HG03095 (cell line): ENCODE data around the gene NIPSNAP2.
"Not testable (repeated sequence)": the region's sequence is repeated elsewhere in the genome, so short reads cannot be mapped to it uniquely, and the experiment has no call there.

Source experiments
- ATAC-seq: cut with Tn5 transposase; IDR thresholded peaks from one replicate; pipeline ENCODE4 v1.9.1; 2021; ENCODE audit warnings: moderate library complexity; ENCODE audit not compliant: unreplicated experiment

Gene NIPSNAP2

GRCh38 chr7:56046721-56047445 is 82.5 kb downstream of the NIPSNAP2 start:
- no peak for ATAC-seq

- not testable (repeated sequence) for ATAC-seq
Measured at GRCh38 chr7:56047446-56048116, 83.2 kb downstream of the NIPSNAP2 start.

- ATAC-seq: no peak
Measured at GRCh38 chr7:56048245-56048644, 83.9 kb downstream of the NIPSNAP2 start.

GRCh38 chr7:56048763-56049162 is 84.4 kb downstream of the NIPSNAP2 start:
- not testable (repeated sequence) for ATAC-seq
